Mucosa of descending colon (tissue), 3 donors: ENCODE data around the gene SPAST. TPM values are rescaled to one million over a fixed set of nuclear protein-coding genes. Genes with fewer than 3 reads are reported as not detected.

Experiments
- ATAC-seq: fragments of 200-7000 bp; cut with Tn5 transposase; one replicate; pipeline ENCODE4 v1.9.1; 2020; ENCODE audit warnings: mild to moderate bottlenecking, moderate library complexity
- DNase-seq, 3 donors: peaks; one replicate each; pipeline ENCODE4 v3.0.0-alpha.2; 2020
- H3K36me3 ChIP-seq: fragments of 200-600 bp; one replicate; pipeline ENCODE4 v1.8.0; 2021; ENCODE audit warnings: low read depth, mild to moderate bottlenecking
- H3K4me1 ChIP-seq: fragments of 200-600 bp; one replicate; pipeline ENCODE4 v1.8.0; 2021; ENCODE audit warnings: low read depth, mild to moderate bottlenecking
- H3K4me3 ChIP-seq: fragments of 200-600 bp; one replicate; pipeline ENCODE4 v1.8.0; 2021; ENCODE audit warnings: mild to moderate bottlenecking
- H3K9me3 ChIP-seq: fragments of 200-600 bp; one replicate; pipeline ENCODE4 v1.8.0; 2021; ENCODE audit warnings: mild to moderate bottlenecking
- CTCF ChIP-seq: fragments of 200-600 bp; IDR thresholded peaks from one replicate; pipeline ENCODE4 v1.8.0; 2022; ENCODE audit warnings: antibody characterized with exemption, mild to moderate bottlenecking
- intact Hi-C, 2 donors: fragments of 100-400 bp; cut with DNase I in 1 of 2; cut with micrococcal nuclease in 1 of 2; formaldehyde crosslinking; loops; one replicate each; pipeline versions ENCODE4 v1.11.0 to v1.11.1; 2022; cut with DNase I, micrococcal nuclease
- total RNA-seq, 3 donors: library from RNA; stranded (reverse); fragmentation: NEBNext Ultra II Directional in 2 of 3; extraction: Animal tissue kit (Norgen Biotek cat#: 25700) in 2 of 3; gene quantifications; one replicate each; pipeline versions ENCODE4 v1.2.1 to v1.2.4, GENCODE V29; 2021 to 2023
- donor health status: DM: no; HTN: no; CAD: no; lungs with moderate emphysema.
- donor health status: DM: no; HTN: no; CAD: no.
- donor health status: DM: no; HTN: yes; CAD: no.

SPAST gene
- total RNA-seq, 3 donors from 2014 or later = 17.2 to 18.9 (median 17.2) TPM

- intact Hi-C loops = no loop called here
- Histone ChIP-seq H3K4me3 (no peak overlapping the region), H3K4me1 (no peaks in the 10 kb centered on the region), H3K36me3 (no peaks in the 10 kb centered on the region), H3K9me3 (no peaks in the 10 kb centered on the region)
- ATAC-seq = no peak
- no peak for DNase-seq
- TF ChIP-seq CTCF = no peak
These were observed 54.7 kb downstream of the SPAST start for GRCh38 chr2:32118055-32118454.

GRCh38 chr2:32119161-32119560, 55.8 kb downstream of the SPAST start:
- H3K9me3 ChIP-seq = no peaks in the 10 kb centered on the region
- intact Hi-C loops = no loop called here
- no peak for TF ChIP-seq CTCF
- no peaks in the 10 kb centered on the region for H3K36me3 ChIP-seq
- no peaks in the 10 kb centered on the region for H3K4me1 ChIP-seq
- ATAC-seq (no peak), DNase-seq (no peak)
- no peak overlapping the region for H3K4me3 ChIP-seq

GRCh38 chr2:32124660-32125059, 61.3 kb downstream of the SPAST start:
- H3K4me3 ChIP-seq = no peak overlapping the region
- no peaks in the 10 kb centered on the region for H3K4me1 ChIP-seq
- no peak for DNase-seq
- H3K36me3 ChIP-seq = no peaks in the 10 kb centered on the region
- no peak for ATAC-seq
- intact Hi-C loops = no loop called here
- TF ChIP-seq CTCF = no peak
- H3K9me3 ChIP-seq = no peaks in the 10 kb centered on the region

- ATAC-seq = no peak
- Histone ChIP-seq H3K36me3 (no peaks in the 10 kb centered on the region), H3K9me3 (no peaks in the 10 kb centered on the region), H3K4me3 (no peak overlapping the region), H3K4me1 (no peaks in the 10 kb centered on the region)
- TF ChIP-seq CTCF = no peak
- no peak for DNase-seq
- intact Hi-C loops = no loop called here
These were observed 65.3 kb downstream of the SPAST start for GRCh38 chr2:32128636-32129035.

- intact Hi-C loops = no loop called here
- Histone ChIP-seq H3K4me1 (no peaks in the 10 kb centered on the region), H3K9me3 (no peaks in the 10 kb centered on the region), H3K4me3 (no peak overlapping the region), H3K36me3 (no peaks in the 10 kb centered on the region)
- DNase-seq (no peak), ATAC-seq (no peak)
- no peak for TF ChIP-seq CTCF
These were observed 65.7 kb downstream of the SPAST start for GRCh38 chr2:32129086-32129485.

- Histone ChIP-seq H3K4me1 (no peaks in the 10 kb centered on the region), H3K9me3 (no peaks in the 10 kb centered on the region), H3K4me3 (no peak overlapping the region), H3K36me3 (no peaks in the 10 kb centered on the region)
- TF ChIP-seq CTCF = no peak
- peak in 2 of 3 donors; percentile 9 to 28 for DNase-seq
- peak; percentile 95 for ATAC-seq
- intact Hi-C loops = no loop called here
These were observed 72.1 kb downstream of the SPAST start for GRCh38 chr2:32135409-32135808.
